DMS53 (cell line): ENCODE data around the gene LRIF1.
A peak's percentile ranks its signal among the peaks of the same experiment; 100 is the strongest.
"Not testable (repeated sequence)": the region's sequence is repeated elsewhere in the genome, so short reads cannot be mapped to it uniquely, and the experiment has no call there.

ENCODE experiments used
- DNase-seq: peaks from one replicate; lab custom pipeline; 2025; lab: John Stamatoyannopoulos, UW

LRIF1 gene

DNA sequence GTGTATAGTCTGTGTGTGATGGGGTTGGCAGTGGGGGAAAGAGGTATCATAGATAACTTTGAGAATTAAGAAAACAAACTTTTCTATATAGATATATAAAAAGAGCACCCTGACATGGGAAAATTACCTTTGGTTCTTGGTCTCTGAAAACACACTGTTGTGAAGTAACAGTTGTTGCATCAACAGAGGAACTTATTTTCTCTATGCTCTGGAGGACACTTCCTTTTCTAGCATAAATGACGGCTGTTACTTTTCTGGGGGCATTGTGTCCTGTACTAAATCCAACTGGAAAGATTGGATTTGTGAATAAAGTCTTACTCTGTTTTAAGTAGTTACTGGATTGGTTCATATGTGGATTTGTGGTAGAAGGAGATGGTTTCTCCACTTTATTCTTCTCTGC, 12.6 kb downstream of the LRIF1 start:
- DNase-seq: no peak

- DNase-seq: no peak
These were observed 15.5 kb downstream of the LRIF1 start for GRCh38 chr1:110948038-110948810.

DNA sequence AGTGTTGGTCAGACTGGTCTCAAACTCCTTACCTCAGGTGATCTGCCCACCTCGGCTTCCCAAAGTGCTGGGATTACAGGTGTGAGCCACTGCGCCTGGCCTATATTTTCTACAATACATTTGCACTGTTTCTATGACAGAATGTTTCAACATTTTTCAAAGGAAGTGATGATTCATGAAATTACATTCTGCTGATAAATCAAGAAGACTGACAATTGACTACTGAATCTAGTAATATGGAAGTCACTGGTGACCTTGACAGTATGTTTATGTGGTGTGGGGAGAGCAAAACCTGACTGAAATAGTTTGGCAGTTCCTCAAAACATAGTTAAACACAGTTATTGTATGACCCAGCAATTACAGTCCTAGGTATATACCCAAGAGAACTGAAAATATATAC, 18.1 kb downstream of the LRIF1 start:
- no peak for DNase-seq

GRCh38 chr1:110944806-110945205, 18.9 kb downstream of the LRIF1 start:
- DNase-seq: no peak

DNA sequence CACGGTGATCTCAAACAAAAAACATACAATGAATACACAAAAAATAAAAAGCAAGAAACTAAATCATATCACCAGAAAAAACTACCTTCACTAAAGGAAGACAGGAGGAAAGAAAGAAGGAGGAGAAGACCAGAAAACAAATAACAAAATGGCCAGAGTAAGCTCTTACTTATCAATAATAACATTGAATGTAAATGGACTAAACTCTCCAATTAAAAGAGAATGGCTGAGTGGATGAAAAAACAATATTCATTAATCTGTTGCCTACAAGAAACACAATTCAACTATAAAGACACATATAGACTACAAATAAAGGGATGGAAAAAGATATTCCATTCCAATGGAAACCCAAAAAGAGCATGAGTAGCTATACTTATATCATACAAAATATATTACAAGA, 27.2 kb downstream of the LRIF1 start:
- no peak for DNase-seq

DNA sequence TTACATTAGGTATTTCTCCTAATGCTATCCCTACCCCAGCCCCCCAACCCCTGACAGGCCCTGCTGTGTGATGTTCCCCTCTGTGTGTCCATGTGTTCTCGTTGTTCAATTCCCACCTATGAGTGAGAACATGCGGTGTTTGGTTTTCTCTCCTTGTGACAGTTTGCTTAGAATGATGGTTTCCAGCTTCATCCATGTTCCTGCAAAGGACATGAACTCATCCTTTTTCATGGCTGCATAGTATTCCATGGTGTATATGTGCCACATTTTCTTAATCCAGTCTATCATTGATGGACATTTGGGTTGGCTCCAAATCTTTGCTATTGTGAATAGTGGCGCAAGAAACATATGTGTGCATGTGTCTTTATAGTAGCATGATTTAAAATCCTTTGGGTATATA, 32.6 kb downstream of the LRIF1 start:
- not testable (repeated sequence) for DNase-seq

- DNase-seq: no peak
These were observed 34.8 kb downstream of the LRIF1 start for GRCh38 chr1:110928904-110929303.

DNA sequence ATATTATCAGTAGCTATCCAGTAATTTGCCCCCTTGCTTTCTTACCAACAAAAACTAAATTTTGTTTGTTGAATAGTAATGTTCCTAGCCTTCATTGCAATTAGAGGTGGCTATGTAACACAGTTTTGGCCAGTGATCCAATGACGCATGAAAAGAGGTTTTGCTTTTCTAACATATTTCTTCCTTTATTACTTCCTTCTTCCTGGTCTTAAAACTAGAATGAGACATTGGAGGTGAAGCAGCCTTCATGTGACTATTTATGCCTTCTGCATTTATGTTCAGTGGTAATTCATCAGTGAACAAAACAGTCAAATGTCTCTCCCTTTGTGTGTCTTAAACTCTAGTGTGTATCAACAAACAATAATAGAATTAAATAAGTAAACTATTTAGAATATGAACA, 35.5 kb downstream of the LRIF1 start:
- peak; percentile 14 for DNase-seq

DNA sequence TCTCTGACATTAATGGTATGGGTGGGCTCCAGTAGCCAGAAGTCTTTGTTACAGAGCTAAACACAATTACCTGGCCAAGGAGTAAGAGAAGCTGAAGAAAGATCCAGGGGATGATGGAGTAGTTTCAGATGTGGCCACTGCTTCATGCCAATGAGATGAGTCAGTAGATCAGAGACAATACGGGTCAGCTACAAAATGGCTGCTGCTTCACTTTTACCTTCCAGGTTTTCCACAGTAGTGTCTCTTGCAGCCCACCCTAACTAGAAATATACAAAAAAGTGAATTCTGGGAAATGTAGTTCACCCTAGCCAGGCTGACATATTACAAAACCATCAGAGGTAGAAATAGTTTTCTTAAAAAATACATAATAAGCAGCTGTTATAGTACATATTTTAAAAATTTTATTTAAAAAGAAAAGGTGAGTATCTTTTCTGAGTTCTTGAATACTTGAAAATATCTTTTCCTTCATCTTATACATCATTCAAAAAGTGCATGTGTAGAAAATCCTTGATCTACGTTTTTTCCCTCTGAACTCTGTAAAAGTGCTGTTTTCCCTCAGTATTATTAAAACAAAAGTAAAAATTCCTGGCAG, 36.1 kb downstream of the LRIF1 start:
- peak; percentile 38 for DNase-seq

- DNase-seq: no peak
These were observed 41.8 kb downstream of the LRIF1 start for GRCh38 chr1:110921953-110922352.

- no peak for DNase-seq
These were observed 45.7 kb downstream of the LRIF1 start for GRCh38 chr1:110918016-110918415.

- peak; percentile 67 for DNase-seq
These were observed 46.9 kb downstream of the LRIF1 start for GRCh38 chr1:110916669-110917306.

DNA sequence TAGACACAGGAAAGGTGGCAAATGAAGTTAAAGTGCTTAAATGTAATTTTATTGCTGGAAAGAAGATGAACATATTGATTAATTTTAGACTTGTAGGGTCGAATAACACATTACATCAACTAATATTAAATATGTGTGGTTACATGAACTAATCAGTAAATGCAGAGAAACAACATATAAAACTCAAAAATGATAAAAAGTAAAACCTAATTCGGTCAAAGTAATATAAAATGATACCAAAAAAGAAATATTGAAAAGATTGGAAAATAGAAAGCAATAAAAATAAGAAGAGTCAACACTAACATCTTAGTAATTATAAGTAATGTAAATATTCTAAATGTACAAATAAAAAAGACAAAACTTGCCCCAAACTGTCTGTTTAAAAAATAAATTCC, 47.5 kb downstream of the LRIF1 start:
- DNase-seq: no peak

GRCh38 chr1:110915804-110916203, 47.9 kb downstream of the LRIF1 start:
- DNase-seq: no peak

- DNase-seq: no peak
These were observed 49.0 kb downstream of the LRIF1 start for GRCh38 chr1:110914676-110915075.

DNA sequence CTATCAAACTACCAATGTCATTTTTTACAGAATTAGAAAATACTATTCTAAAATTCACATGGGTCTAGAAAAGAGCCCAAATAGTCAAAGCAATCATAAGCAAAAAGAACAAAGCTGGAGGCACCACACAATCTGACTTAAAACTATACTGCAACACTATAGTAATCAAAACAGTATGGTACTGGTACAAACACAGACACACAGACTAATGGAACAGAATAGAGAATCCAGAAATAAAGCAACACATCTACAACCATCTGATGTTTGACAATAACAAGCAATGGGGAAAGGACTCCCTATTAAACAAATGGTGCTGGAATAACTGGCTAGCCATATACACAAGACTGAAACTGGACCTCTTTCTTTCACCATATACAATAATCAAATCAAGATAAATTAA, 50.9 kb downstream of the LRIF1 start:
- DNase-seq: no peak

DNA sequence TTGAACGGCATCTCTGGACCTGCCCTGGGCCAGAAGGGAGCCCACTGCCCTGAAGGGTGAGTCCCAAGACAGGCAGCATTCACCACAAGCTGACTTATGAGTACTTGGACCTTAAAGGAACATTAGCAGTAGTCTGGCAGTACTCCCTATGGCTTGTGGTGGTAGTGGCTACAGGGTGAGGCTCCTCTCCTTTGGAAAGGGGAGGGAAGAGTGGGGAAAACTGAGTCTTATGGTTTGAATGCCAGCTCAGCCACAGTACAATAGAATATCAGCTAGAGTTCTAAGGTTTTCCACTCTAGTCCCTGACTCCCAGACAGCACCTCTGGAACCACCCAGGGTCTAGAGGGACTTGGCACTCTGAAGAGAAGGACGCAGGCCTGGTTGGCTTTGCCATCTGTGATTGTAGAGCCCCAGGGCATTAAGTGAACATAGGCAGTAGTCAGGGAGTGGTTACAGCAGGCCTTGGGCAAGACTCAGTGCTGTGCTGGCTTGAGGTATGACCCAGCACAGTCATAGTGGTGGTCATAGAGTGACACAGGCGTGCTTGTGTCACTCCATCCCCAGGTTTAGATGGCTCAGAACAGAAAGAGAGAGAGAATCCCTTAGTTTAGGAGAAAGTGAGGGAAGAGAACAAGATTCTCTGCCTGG, 59.7 kb downstream of the LRIF1 start:
- no peak for DNase-seq

GRCh38 chr1:110902820-110903463, 60.8 kb downstream of the LRIF1 start:
- no peak for DNase-seq

GRCh38 chr1:110899458-110899843, 64.3 kb downstream of the LRIF1 start:
- DNase-seq: no peak

DNA sequence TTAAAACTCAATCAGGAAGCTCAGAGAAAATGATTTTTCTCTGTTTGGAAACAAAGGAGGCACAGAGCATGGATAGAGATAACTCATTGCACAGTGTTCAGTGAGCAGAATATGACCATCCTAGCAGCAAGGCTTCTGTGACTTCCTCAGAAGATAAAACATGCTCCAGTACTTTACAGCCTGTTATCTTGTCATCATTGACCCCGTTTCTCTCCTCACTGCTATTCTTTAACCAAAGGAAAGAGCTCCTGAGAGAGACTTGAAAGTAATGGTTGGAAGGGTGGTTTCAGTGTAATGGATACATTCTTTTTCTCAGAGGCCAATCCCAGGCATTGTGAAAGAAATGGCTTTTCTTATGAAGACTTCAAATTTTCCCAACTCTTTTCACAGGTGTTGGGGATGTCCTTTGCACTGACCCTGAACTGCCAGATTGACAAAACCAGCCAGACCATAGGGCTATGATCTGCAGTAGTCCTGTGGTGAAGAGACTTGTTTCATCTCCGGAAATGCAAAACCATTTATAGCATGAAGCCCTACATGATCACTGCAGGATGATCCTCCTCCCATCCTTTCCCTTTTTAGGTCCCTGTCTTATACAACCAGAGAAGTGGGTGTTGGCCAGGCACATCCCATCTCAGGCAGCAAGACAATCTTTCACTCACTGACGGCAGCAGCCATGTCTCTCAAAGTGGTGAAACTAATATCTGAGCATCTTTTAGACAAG, 64.8 kb downstream of the LRIF1 start:
- DNase-seq: no peak

DNA sequence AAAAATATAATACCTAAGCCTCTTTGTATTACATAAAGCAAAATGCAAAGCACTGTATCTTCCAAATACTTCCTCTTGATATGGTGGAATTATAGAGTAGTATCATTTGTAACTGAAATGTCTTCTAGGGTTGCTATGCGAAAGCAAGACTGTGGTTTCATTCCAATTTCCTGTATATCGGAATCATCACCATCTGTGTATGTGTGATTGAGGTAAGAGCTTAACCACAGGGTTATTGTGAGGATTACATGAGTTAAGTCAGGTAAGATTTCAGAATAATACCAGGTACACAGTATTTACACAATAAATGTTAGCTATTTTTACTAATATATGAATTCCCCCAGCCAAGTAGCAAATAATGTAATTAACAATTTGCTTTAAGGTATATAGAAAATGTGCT, 66.0 kb downstream of the LRIF1 start:
- no peak for DNase-seq
